ENCODE data around the gene GFI1.

DNA sequence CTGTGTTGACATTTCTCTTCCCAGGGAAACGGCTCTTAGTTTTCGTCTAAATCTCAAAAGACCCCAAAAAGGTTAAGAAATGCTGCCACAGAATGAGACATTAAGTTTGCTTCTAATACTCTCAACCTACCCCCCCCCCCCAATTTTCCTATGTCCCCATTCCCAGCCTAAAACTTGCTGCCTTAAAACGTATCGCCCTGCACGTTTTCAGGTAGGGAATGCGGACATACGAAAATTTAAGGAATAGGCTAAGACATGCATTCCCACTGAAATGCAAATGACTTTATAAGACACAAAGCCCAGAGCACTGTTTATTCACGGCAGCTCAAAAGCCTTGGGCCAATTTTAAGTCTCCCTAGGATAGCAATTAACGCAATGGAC is 45.4 kb downstream of the GFI1 start:
- TF ChIP-seq, protein P1, sequence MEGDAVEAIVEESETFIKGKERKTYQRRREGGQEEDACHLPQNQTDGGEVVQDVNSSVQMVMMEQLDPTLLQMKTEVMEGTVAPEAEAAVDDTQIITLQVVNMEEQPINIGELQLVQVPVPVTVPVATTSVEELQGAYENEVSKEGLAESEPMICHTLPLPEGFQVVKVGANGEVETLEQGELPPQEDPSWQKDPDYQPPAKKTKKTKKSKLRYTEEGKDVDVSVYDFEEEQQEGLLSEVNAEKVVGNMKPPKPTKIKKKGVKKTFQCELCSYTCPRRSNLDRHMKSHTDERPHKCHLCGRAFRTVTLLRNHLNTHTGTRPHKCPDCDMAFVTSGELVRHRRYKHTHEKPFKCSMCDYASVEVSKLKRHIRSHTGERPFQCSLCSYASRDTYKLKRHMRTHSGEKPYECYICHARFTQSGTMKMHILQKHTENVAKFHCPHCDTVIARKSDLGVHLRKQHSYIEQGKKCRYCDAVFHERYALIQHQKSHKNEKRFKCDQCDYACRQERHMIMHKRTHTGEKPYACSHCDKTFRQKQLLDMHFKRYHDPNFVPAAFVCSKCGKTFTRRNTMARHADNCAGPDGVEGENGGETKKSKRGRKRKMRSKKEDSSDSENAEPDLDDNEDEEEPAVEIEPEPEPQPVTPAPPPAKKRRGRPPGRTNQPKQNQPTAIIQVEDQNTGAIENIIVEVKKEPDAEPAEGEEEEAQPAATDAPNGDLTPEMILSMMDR (IDR thresholded peaks at IDR 0.05), result no peak
- TF ChIP-seq, protein P2, sequence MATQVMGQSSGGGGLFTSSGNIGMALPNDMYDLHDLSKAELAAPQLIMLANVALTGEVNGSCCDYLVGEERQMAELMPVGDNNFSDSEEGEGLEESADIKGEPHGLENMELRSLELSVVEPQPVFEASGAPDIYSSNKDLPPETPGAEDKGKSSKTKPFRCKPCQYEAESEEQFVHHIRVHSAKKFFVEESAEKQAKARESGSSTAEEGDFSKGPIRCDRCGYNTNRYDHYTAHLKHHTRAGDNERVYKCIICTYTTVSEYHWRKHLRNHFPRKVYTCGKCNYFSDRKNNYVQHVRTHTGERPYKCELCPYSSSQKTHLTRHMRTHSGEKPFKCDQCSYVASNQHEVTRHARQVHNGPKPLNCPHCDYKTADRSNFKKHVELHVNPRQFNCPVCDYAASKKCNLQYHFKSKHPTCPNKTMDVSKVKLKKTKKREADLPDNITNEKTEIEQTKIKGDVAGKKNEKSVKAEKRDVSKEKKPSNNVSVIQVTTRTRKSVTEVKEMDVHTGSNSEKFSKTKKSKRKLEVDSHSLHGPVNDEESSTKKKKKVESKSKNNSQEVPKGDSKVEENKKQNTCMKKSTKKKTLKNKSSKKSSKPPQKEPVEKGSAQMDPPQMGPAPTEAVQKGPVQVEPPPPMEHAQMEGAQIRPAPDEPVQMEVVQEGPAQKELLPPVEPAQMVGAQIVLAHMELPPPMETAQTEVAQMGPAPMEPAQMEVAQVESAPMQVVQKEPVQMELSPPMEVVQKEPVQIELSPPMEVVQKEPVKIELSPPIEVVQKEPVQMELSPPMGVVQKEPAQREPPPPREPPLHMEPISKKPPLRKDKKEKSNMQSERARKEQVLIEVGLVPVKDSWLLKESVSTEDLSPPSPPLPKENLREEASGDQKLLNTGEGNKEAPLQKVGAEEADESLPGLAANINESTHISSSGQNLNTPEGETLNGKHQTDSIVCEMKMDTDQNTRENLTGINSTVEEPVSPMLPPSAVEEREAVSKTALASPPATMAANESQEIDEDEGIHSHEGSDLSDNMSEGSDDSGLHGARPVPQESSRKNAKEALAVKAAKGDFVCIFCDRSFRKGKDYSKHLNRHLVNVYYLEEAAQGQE (IDR thresholded peaks at IDR 0.05; ENCODE audit: insufficient read depth in 1 of 2, low read depth in 2 of 2, low read length in 1 of 2), result no peak
- no peak for TF ChIP-seq TCF7L2 (IDR thresholded peaks at IDR 0.05; ENCODE audit: low read depth, low read length)
